GM23338 (cell line): ENCODE results near the gene EPHA4.

ENCODE experiments used
- CREB1 ChIP-seq: fragments of 250-450 bp; sonication (Bioruptor Pico); IDR thresholded peaks from 2 replicates; pipeline ENCODE4 v1.5.0; 2020; ENCODE audit warnings: low read depth, mild to moderate bottlenecking, moderate library complexity
- ETS1 ChIP-seq: IDR thresholded peaks from 2 replicates; pipeline ENCODE4 v1.6.1; 2016; ENCODE audit warnings: antibody characterized with exemption
- EZH2 ChIP-seq: fragments of 200-600 bp; sonication (generic); IDR thresholded peaks from one replicate; pipeline ENCODE4 v1.8.0; 2017; ENCODE audit warnings: antibody characterized with exemption, mild to moderate bottlenecking, low read depth; ENCODE audit not compliant: unreplicated experiment
- EZH2phosphoT487 ChIP-seq: fragments of 200-600 bp; sonication (generic); IDR thresholded peaks from one replicate; pipeline ENCODE4 v1.8.1; 2018; ENCODE audit warnings: antibody characterized with exemption; ENCODE audit not compliant: unreplicated experiment
- JUNB ChIP-seq: IDR thresholded peaks from one replicate; pipeline ENCODE4 v1.6.1; 2016; ENCODE audit warnings: antibody characterized with exemption; ENCODE audit not compliant: unreplicated experiment
- POLR2AphosphoS5 ChIP-seq: IDR thresholded peaks from 2 replicates; pipeline ENCODE4 v1.6.1; 2016; ENCODE audit warnings: antibody characterized with exemption, low read depth
- ZNF114 ChIP-seq: fragments of 250-450 bp; sonication (Bioruptor Pico); IDR thresholded peaks from 2 replicates; pipeline ENCODE4 v1.5.0; 2020; ENCODE audit warnings: mild to moderate bottlenecking, moderate library complexity
- TF ChIP-seq, protein P1 (sequence below), 2 experiments: fragments of 200-600 bp in 1 of 2; sonication (generic) in 1 of 2; conservative IDR thresholded peaks; 2 replicates each; pipeline versions ENCODE4 v1.5.1 to v1.6.1; 2016 to 2017; ENCODE audit warnings: antibody characterized with exemption in 2 of 2, low read depth in 2 of 2, mild to moderate bottlenecking in 2 of 2, moderate library complexity in 1 of 2
- TF ChIP-seq, protein P2 (sequence below): IDR thresholded peaks from one replicate; pipeline ENCODE4 v1.6.1; 2018; ENCODE audit warnings: antibody characterized with exemption; ENCODE audit not compliant: unreplicated experiment

- TF ChIP-seq EZH2 (no peak), POLR2AphosphoS5 (no peak), JUNB (no peak), CREB1 (CRISPR knock-in tag) (no peak), ETS1 (no peak), ZNF114 (no peak), EZH2phosphoT487 (no peak)
- TF ChIP-seq, protein P1, sequence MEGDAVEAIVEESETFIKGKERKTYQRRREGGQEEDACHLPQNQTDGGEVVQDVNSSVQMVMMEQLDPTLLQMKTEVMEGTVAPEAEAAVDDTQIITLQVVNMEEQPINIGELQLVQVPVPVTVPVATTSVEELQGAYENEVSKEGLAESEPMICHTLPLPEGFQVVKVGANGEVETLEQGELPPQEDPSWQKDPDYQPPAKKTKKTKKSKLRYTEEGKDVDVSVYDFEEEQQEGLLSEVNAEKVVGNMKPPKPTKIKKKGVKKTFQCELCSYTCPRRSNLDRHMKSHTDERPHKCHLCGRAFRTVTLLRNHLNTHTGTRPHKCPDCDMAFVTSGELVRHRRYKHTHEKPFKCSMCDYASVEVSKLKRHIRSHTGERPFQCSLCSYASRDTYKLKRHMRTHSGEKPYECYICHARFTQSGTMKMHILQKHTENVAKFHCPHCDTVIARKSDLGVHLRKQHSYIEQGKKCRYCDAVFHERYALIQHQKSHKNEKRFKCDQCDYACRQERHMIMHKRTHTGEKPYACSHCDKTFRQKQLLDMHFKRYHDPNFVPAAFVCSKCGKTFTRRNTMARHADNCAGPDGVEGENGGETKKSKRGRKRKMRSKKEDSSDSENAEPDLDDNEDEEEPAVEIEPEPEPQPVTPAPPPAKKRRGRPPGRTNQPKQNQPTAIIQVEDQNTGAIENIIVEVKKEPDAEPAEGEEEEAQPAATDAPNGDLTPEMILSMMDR (conservative IDR thresholded peaks at IDR 0.05; ENCODE audit: low read depth in 2 of 2), result no peak
- TF ChIP-seq, protein P2, sequence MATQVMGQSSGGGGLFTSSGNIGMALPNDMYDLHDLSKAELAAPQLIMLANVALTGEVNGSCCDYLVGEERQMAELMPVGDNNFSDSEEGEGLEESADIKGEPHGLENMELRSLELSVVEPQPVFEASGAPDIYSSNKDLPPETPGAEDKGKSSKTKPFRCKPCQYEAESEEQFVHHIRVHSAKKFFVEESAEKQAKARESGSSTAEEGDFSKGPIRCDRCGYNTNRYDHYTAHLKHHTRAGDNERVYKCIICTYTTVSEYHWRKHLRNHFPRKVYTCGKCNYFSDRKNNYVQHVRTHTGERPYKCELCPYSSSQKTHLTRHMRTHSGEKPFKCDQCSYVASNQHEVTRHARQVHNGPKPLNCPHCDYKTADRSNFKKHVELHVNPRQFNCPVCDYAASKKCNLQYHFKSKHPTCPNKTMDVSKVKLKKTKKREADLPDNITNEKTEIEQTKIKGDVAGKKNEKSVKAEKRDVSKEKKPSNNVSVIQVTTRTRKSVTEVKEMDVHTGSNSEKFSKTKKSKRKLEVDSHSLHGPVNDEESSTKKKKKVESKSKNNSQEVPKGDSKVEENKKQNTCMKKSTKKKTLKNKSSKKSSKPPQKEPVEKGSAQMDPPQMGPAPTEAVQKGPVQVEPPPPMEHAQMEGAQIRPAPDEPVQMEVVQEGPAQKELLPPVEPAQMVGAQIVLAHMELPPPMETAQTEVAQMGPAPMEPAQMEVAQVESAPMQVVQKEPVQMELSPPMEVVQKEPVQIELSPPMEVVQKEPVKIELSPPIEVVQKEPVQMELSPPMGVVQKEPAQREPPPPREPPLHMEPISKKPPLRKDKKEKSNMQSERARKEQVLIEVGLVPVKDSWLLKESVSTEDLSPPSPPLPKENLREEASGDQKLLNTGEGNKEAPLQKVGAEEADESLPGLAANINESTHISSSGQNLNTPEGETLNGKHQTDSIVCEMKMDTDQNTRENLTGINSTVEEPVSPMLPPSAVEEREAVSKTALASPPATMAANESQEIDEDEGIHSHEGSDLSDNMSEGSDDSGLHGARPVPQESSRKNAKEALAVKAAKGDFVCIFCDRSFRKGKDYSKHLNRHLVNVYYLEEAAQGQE, result no peak
Observed at GRCh38 chr2:221555494-221555846, 16.6 kb downstream of the EPHA4 start.
